ENCODE results near the gene GC. TPM values are rescaled to one million over a fixed set of nuclear protein-coding genes. Genes with fewer than 3 reads are reported as not detected.

The GC gene
- total and polyA plus RNA-seq, 5 donors from 2014 or later = not detected

DNA sequence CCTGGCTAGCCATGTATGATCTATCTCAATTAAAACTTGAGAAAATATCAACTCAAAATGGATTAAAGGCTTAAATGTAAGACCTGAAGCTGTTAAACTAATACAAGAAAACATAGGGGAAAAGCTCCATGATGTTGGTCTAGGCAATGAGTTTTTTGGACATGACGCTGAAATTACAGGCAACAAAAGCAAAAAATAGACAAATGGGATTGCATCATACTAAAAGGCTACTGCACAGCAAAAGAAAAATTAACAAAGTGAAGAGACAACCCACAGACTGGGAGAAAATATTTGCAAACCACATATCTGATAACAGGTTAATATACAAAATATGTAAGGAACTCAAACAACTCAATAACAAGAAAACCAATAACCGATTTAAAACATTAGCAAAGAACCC is 8.4 kb downstream of the GC start:
- Histone ChIP-seq H3K9me3 (ENCODE audit: control insufficient read depth in 2 of 2, low read length in 2 of 2) (no peaks in the 10 kb centered on the region), H3K27ac (ENCODE audit: insufficient read depth, low read length, poor library complexity, severe bottlenecking) (no peak overlapping the region), H3K27me3 (ENCODE audit: control insufficient read depth, insufficient read depth, low read length) (no peaks in the 10 kb centered on the region), H3K4me3 (ENCODE audit: low read depth, low read length) (no peak overlapping the region), H3K4me1 (ENCODE audit: control insufficient read depth, insufficient read depth, low read length, poor library complexity, severe bottlenecking) (no peaks in the 10 kb centered on the region), H3K36me3 (ENCODE audit: control insufficient read depth, insufficient read depth, low read length) (no peaks in the 10 kb centered on the region)
- no peaks in the 10 kb centered on the region for H3K27me3 Mint-ChIP-seq
- H3K36me3 Mint-ChIP-seq = no peaks in the 10 kb centered on the region
- no peak overlapping the region for H3K27ac Mint-ChIP-seq
- H3K4me1 Mint-ChIP-seq = no peaks in the 10 kb centered on the region
- DNase-seq (no peak), ATAC-seq (ENCODE audit: low read depth in 2 of 2) (no peak)
- H3K4me3 Mint-ChIP-seq = no peak overlapping the region
- H3K9me3 Mint-ChIP-seq = peaks cover 0 to 4% (median 2%) of the 10 kb centered on the region in 7 donors

- DNase-seq = no peak
- no peaks in the 10 kb centered on the region for H3K36me3 ChIP-seq (ENCODE audit: control insufficient read depth, insufficient read depth, low read length)
- H3K27me3 ChIP-seq (ENCODE audit: control insufficient read depth, insufficient read depth, low read length) = no peaks in the 10 kb centered on the region
- no peak overlapping the region for H3K27ac ChIP-seq (ENCODE audit: insufficient read depth, low read length, poor library complexity, severe bottlenecking)
- no peak for ATAC-seq (ENCODE audit: low read depth in 2 of 2)
- Mint-ChIP-seq H3K4me3 (no peak overlapping the region), H3K9me3 (peaks cover 0 to 2% (median 0%) of the 10 kb centered on the region in 7 donors), H3K27me3 (no peaks in the 10 kb centered on the region), H3K4me1 (no peaks in the 10 kb centered on the region), H3K27ac (no peak overlapping the region), H3K36me3 (no peaks in the 10 kb centered on the region)
- H3K4me1 ChIP-seq (ENCODE audit: control insufficient read depth, insufficient read depth, low read length, poor library complexity, severe bottlenecking) = no peaks in the 10 kb centered on the region
- H3K4me3 ChIP-seq (ENCODE audit: low read depth, low read length) = no peak overlapping the region
- no peaks in the 10 kb centered on the region for H3K9me3 ChIP-seq (ENCODE audit: control insufficient read depth in 2 of 2, low read length in 2 of 2)
These were observed 9.7 kb downstream of the GC start for GRCh38 chr4:71774136-71774535.

GRCh38 chr4:71773004-71773403 is 10.9 kb downstream of the GC start:
- Mint-ChIP-seq H3K4me1 (no peaks in the 10 kb centered on the region), H3K9me3 (peaks cover 0 to 2% (median 0%) of the 10 kb centered on the region in 7 donors), H3K27ac (no peak overlapping the region), H3K36me3 (no peaks in the 10 kb centered on the region), H3K4me3 (no peak overlapping the region), H3K27me3 (no peaks in the 10 kb centered on the region)
- no peaks in the 10 kb centered on the region for H3K9me3 ChIP-seq (ENCODE audit: control insufficient read depth in 2 of 2, low read length in 2 of 2)
- no peak overlapping the region for H3K27ac ChIP-seq (ENCODE audit: insufficient read depth, low read length, poor library complexity, severe bottlenecking)
- DNase-seq = no peak
- no peak for ATAC-seq (ENCODE audit: low read depth in 2 of 2)
- H3K4me3 ChIP-seq (ENCODE audit: low read depth, low read length) = no peak overlapping the region
- H3K36me3 ChIP-seq (ENCODE audit: control insufficient read depth, insufficient read depth, low read length) = no peaks in the 10 kb centered on the region
- H3K27me3 ChIP-seq (ENCODE audit: control insufficient read depth, insufficient read depth, low read length) = no peaks in the 10 kb centered on the region
- no peaks in the 10 kb centered on the region for H3K4me1 ChIP-seq (ENCODE audit: control insufficient read depth, insufficient read depth, low read length, poor library complexity, severe bottlenecking)

DNA sequence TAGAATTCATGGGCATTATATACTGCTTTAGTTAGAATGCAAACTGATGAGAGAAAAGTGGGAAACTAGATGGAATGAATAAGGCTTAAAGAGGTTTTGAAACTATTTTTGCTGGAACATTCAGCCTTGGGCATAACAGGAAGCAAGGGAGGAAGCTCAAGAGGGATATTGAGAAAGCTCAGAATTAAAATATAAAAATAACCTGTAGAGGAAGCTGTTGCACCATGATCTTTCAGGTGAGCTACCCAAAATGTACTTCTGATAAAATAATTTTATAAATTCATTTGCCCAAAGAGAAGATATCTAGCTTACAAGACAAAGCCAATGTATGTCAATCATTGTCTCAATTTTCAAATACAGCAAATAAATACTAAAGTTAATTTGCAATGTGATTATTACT is 11.3 kb downstream of the GC start:
- H3K27ac Mint-ChIP-seq = no peak overlapping the region
- ATAC-seq (ENCODE audit: low read depth in 2 of 2) (no peak), DNase-seq (no peak)
- peaks cover 0 to 2% (median 0%) of the 10 kb centered on the region in 7 donors for H3K9me3 Mint-ChIP-seq
- H3K36me3 Mint-ChIP-seq = no peaks in the 10 kb centered on the region
- no peaks in the 10 kb centered on the region for H3K9me3 ChIP-seq (ENCODE audit: control insufficient read depth in 2 of 2, low read length in 2 of 2)
- H3K27me3 ChIP-seq (ENCODE audit: control insufficient read depth, insufficient read depth, low read length) = no peaks in the 10 kb centered on the region
- no peaks in the 10 kb centered on the region for H3K4me1 ChIP-seq (ENCODE audit: control insufficient read depth, insufficient read depth, low read length, poor library complexity, severe bottlenecking)
- H3K4me3 ChIP-seq (ENCODE audit: low read depth, low read length) = no peak overlapping the region
- H3K27me3 Mint-ChIP-seq = no peaks in the 10 kb centered on the region
- no peak overlapping the region for H3K4me3 Mint-ChIP-seq
- no peaks in the 10 kb centered on the region for H3K4me1 Mint-ChIP-seq
- no peaks in the 10 kb centered on the region for H3K36me3 ChIP-seq (ENCODE audit: control insufficient read depth, insufficient read depth, low read length)
- H3K27ac ChIP-seq (ENCODE audit: insufficient read depth, low read length, poor library complexity, severe bottlenecking) = no peak overlapping the region

DNA sequence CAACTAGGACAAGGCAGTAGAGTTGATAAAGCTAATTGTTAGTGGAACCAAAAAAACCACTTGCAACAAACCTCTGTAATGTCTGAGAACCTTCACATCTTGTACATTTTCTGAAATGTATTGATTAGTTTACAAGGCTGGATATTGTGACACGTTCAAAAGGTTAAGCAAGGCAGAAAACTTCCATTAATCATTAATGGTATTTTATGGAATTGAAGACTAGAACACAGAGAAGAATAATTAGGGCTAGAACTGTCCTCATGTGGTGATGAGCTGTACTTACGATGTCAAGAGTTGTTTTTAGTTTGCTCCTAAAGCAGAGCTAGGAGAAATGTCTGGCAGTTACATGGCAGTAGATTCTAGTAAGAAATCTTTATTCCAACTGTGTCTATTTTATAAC is 12.3 kb downstream of the GC start:
- Mint-ChIP-seq H3K27ac (no peak overlapping the region), H3K9me3 (peaks cover 0 to 2% (median 0%) of the 10 kb centered on the region in 7 donors), H3K4me1 (no peaks in the 10 kb centered on the region)

GRCh38 chr4:71769434-71769833 is 14.4 kb downstream of the GC start:
- Histone ChIP-seq H3K36me3 (ENCODE audit: control insufficient read depth, insufficient read depth, low read length) (no peaks in the 10 kb centered on the region), H3K4me1 (ENCODE audit: control insufficient read depth, insufficient read depth, low read length, poor library complexity, severe bottlenecking) (no peaks in the 10 kb centered on the region), H3K9me3 (ENCODE audit: control insufficient read depth in 2 of 2, low read length in 2 of 2) (no peaks in the 10 kb centered on the region), H3K27ac (ENCODE audit: insufficient read depth, low read length, poor library complexity, severe bottlenecking) (no peak overlapping the region), H3K27me3 (ENCODE audit: control insufficient read depth, insufficient read depth, low read length) (no peaks in the 10 kb centered on the region), H3K4me3 (ENCODE audit: low read depth, low read length) (no peak overlapping the region)
- Mint-ChIP-seq H3K9me3 (peaks cover 0 to 2% (median 0%) of the 10 kb centered on the region in 7 donors), H3K27ac (no peak overlapping the region), H3K27me3 (no peaks in the 10 kb centered on the region), H3K36me3 (no peaks in the 10 kb centered on the region), H3K4me3 (no peak overlapping the region), H3K4me1 (no peaks in the 10 kb centered on the region)
- ATAC-seq (ENCODE audit: low read depth in 2 of 2) (no peak), DNase-seq (no peak)

More for the DNA sequence above, 12.3 kb downstream of the GC start:
- Mint-ChIP-seq H3K36me3 (no peaks in the 10 kb centered on the region), H3K4me3 (no peak overlapping the region), H3K27me3 (no peaks in the 10 kb centered on the region)
- H3K9me3 ChIP-seq (ENCODE audit: control insufficient read depth in 2 of 2, low read length in 2 of 2) = no peaks in the 10 kb centered on the region
- H3K4me1 ChIP-seq (ENCODE audit: control insufficient read depth, insufficient read depth, low read length, poor library complexity, severe bottlenecking) = no peaks in the 10 kb centered on the region
- no peak for ATAC-seq (ENCODE audit: low read depth in 2 of 2)
- H3K36me3 ChIP-seq (ENCODE audit: control insufficient read depth, insufficient read depth, low read length) = no peaks in the 10 kb centered on the region
- H3K4me3 ChIP-seq (ENCODE audit: low read depth, low read length) = no peak overlapping the region
- H3K27ac ChIP-seq (ENCODE audit: insufficient read depth, low read length, poor library complexity, severe bottlenecking) = no peak overlapping the region
- no peak for DNase-seq
- no peaks in the 10 kb centered on the region for H3K27me3 ChIP-seq (ENCODE audit: control insufficient read depth, insufficient read depth, low read length)

DNA sequence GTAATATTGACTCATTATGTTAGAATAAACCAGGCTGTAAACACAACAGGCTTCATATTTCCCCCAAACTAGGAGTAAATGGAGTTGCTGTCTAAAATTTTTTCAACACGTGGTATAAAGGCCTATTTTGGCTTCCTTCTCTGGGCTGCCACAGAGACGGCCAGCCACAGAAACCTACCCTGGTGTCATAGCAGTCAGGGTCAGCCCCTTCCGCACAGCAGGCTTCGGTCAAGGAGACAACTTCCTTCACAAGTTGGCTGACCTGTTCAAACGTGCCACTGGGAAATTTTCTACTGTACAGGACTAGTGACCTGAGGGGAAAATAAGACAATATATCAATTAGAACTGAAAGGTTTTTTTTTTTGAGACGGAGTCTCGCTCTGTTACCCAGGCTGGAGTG is 15.8 kb downstream of the GC start:
- no peaks in the 10 kb centered on the region for H3K9me3 ChIP-seq (ENCODE audit: control insufficient read depth in 2 of 2, low read length in 2 of 2)
- peaks cover 0 to 2% (median 0%) of the 10 kb centered on the region in 7 donors for H3K9me3 Mint-ChIP-seq
- no peaks in the 10 kb centered on the region for H3K27me3 Mint-ChIP-seq
- H3K36me3 ChIP-seq (ENCODE audit: control insufficient read depth, insufficient read depth, low read length) = no peaks in the 10 kb centered on the region
- DNase-seq (no peak), ATAC-seq (ENCODE audit: low read depth in 2 of 2) (no peak)
- H3K4me1 ChIP-seq (ENCODE audit: control insufficient read depth, insufficient read depth, low read length, poor library complexity, severe bottlenecking) = no peaks in the 10 kb centered on the region
- no peak overlapping the region for H3K4me3 ChIP-seq (ENCODE audit: low read depth, low read length)
- no peak overlapping the region for H3K27ac ChIP-seq (ENCODE audit: insufficient read depth, low read length, poor library complexity, severe bottlenecking)
- no peak overlapping the region for H3K4me3 Mint-ChIP-seq
- H3K4me1 Mint-ChIP-seq = no peaks in the 10 kb centered on the region
- H3K27ac Mint-ChIP-seq = no peak overlapping the region
- H3K36me3 Mint-ChIP-seq = no peaks in the 10 kb centered on the region
- no peaks in the 10 kb centered on the region for H3K27me3 ChIP-seq (ENCODE audit: control insufficient read depth, insufficient read depth, low read length)

DNA sequence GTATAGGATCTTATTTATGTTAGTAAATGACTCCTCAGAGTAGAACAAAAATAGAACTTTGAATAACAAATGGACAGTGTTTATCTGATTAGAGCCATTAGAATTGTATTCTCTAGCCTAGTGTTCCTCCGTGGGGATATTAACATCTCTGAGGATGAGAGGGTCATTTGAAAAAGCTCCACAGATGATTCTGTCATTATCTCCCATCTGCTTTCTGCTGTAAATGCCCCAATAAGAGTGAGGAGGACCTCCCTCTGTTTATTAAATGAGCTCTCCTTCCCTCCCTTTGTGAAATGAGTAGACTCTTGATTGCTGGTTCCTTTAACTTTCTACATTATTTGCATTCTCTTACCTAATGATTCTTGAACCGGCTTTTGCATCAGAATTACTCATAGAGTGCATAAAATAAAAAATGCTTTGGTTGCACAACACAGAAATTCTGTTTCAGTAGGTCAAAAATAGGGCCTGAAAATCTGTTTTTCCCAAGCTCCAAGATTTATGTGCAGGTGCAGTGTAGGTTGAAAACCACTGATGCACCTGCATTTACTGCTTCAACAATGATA is 18.0 kb downstream of the GC start:
- Mint-ChIP-seq H3K4me1 (no peaks in the 10 kb centered on the region), H3K36me3 (no peaks in the 10 kb centered on the region), H3K27me3 (no peaks in the 10 kb centered on the region), H3K27ac (no peak overlapping the region), H3K9me3 (peaks cover 0 to 2% (median 0%) of the 10 kb centered on the region in 7 donors), H3K4me3 (no peak overlapping the region)
- ATAC-seq (ENCODE audit: low read depth in 2 of 2) (no peak), DNase-seq (no peak)
- Histone ChIP-seq H3K4me1 (ENCODE audit: control insufficient read depth, insufficient read depth, low read length, poor library complexity, severe bottlenecking) (no peaks in the 10 kb centered on the region), H3K9me3 (ENCODE audit: control insufficient read depth in 2 of 2, low read length in 2 of 2) (no peaks in the 10 kb centered on the region), H3K4me3 (ENCODE audit: low read depth, low read length) (no peak overlapping the region), H3K36me3 (ENCODE audit: control insufficient read depth, insufficient read depth, low read length) (no peaks in the 10 kb centered on the region), H3K27ac (ENCODE audit: insufficient read depth, low read length, poor library complexity, severe bottlenecking) (no peak overlapping the region), H3K27me3 (ENCODE audit: control insufficient read depth, insufficient read depth, low read length) (no peaks in the 10 kb centered on the region)

Measured in CD4-positive, CD25-positive, alpha-beta regulatory T cell (primary cell).